KG1 (cell line): Measurements from ENCODE around the gene ZSWIM8.
"Not testable (repeated sequence)": the region's sequence is repeated elsewhere in the genome, so short reads cannot be mapped to it uniquely, and the experiment has no call there.

Source experiments
- DNase-seq: peaks from one replicate; lab custom pipeline; 2025; lab: John Stamatoyannopoulos, UW

The ZSWIM8 gene

DNA sequence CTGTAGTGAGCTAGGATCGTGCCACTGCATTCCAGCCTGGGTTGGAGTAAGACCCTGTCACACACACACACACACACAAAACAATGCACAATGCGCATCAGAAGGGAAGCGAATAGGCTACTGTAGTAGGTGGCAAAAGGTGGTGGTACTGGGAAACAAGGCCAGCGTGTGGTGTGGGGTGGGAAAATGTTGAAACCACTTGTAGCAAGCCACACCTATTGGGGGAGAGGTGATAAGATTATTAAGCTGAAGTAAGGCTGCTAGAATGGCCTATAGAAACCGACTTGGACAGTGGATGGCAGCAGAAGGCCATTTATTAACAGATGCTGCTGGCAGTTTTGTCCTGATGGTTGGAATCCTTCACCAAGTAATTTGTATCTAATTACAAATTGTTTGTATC, 10.8 kb upstream of the ZSWIM8 start:
- no peak for DNase-seq

GRCh38 chr10:73779018-73779417, 6.4 kb upstream of the ZSWIM8 start:
- no peak for DNase-seq

GRCh38 chr10:73779539-73780197, 5.7 kb upstream of the ZSWIM8 start:
- DNase-seq, result no peak

DNA sequence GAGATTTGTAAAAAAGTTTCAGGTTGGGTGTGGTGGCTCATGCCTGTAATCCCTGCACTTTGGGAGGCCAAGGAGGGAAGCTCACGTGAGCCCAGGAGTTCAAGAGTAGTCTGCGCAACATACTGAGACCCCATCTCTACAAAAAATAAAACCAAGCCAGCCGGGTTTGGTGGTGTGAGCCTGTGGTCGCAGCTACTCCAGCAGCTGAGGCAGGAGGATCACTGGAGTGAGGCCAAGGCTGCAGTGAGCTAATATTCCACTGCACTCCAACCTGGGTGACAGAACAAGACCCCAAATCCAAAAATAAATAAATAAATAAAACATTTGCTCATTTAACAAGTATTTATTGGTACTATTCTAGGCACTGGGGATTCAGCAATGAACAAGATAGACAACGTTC, 5.1 kb upstream of the ZSWIM8 start:
- DNase-seq, result no peak

DNA sequence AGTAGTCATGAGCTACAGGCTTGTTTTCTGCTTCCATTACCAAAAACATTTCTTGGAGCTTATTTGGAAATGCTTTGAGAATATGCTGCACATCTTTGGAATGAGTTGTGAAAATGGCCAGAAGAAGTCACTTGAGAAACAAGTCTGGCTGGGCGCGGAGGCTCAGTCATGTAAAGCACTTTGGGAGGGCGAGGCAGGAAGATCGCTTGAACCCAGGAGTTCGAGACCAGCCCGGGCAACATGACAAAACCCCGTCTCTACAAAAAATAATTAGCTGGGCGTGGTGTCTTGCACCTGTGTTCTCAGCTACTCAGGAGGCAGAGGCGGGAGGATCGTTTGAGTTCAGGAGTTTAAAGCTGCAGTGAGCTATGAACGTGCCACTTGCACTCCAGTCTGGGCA, 4.4 kb upstream of the ZSWIM8 start:
- no peak for DNase-seq

DNA sequence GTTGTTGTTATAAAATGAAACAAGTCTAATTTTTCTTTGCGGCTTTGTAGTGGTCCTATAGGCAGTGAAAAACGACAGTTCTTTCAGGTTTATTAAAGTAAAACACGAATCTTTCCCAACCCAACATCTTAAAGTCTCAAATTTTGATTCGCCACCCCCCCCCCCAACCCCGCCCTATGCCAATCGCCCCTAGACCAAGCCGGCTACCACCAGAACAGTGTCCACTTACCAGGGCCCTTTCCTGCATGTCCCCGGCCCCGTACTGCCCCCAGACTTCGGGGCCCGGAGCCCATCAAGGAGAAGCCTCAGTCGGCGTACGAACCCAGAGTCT, 3.9 kb upstream of the ZSWIM8 start:
- no peak for DNase-seq

DNA sequence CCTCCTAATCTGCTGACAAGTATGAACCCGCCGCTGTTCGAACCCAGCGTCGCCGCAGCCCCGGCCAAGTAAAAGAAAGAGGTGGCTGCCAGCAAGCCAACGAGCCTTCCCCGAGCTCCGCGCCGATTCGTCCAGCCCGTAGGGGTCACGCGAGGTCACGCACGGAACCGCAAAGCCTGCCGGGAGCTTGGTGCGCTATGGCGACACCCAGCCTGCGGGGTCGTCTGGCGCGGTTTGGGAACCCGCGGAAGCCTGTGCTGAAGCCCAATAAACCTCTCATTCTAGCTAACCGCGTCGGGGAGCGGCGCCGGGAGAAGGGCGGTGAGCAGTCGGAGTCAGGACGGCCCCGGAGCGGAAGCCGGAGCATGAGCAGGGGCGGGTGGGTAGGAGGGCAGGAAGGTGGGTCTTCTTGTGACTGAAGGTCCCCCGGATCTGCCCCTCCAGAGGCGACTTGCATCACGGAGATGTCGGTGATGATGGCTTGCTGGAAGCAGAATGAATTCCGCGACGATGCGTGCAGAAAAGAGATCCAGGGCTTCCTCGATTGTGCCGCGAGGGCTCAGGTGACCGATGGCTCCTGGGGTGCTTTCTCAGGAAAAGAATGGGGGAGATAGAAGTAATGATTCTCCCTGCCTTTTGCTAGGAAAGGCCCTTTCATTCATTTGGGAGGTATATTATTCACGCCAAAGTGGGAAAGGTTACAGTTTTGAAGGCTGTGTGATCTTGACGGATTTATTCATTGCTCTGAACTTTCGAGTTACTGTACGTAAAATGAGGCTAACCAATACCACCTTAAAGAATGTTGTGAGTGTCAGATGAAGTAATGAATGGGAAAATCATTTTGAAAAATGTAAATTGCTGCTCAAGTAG, 3.3 kb upstream of the ZSWIM8 start, which contains the start of gene CHCHD1:
CHCHD1 (plus strand) TSS at position 170 of the 870 bp plus-strand sequence; CDS start at position 198, 28 bp downstream.
- peak; percentile 64 for DNase-seq

- no peak for DNase-seq
Observed at GRCh38 chr10:73782749-73783085, 2.7 kb upstream of the ZSWIM8 start.

- DNase-seq, result no peak
Observed at GRCh38 chr10:73785721-73786511, 510 bp downstream of the ZSWIM8 start.

- DNase-seq, result no peak
Observed at GRCh38 chr10:73786512-73786885, 1.1 kb downstream of the ZSWIM8 start.

GRCh38 chr10:73787031-73787800, 1.8 kb downstream of the ZSWIM8 start:
- DNase-seq, result not testable (repeated sequence)

- no peak for DNase-seq
Observed at GRCh38 chr10:73788864-73789658, 3.7 kb downstream of the ZSWIM8 start.

DNA sequence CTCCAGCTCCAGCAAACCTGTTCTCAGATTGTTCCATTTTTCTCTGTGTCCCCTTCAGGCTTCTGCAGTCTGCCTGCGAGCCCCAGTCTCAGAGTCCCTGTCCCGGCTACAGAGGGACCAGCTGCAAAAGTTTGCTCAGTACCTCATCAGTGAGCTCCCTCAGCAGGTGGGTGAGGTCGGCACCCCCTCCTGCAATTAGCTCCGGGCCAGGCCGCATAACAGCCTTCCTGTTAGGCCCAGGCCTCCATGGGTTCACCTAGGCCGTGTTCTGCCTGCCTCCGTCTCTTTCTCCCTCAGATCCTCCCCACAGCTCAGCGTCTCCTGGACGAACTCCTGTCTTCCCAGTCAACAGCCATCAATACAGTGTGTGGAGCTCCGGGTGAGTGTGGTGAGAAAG, 4.3 kb downstream of the ZSWIM8 start:
- no peak for DNase-seq

- no peak for DNase-seq
Observed at GRCh38 chr10:73790886-73791625, 5.7 kb downstream of the ZSWIM8 start.

- DNase-seq, result no peak
Observed at GRCh38 chr10:73791871-73792400, 6.5 kb downstream of the ZSWIM8 start.

DNA sequence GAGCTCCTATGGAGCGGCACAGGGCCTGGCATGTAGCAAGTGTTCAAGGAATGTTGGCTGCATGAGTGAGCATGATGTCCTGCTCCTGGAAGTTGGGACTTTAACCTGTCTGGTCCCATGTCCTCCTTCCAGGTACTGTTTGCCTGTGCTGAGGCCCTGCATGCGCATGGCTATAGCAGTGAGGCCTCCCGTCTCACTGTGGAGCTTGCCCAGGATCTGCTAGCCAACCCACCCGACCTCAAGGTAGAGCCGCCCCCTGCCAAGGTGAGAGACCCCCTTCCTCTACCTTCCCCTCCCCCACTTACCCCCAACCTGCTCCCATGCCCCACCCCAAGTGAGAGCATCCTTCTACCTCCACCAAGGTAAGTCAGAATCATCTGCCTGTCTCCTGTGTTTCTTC, 8.1 kb downstream of the ZSWIM8 start:
- no peak for DNase-seq

- DNase-seq, result not testable (repeated sequence)
Observed at GRCh38 chr10:73795491-73795890, 10.1 kb downstream of the ZSWIM8 start.

DNA sequence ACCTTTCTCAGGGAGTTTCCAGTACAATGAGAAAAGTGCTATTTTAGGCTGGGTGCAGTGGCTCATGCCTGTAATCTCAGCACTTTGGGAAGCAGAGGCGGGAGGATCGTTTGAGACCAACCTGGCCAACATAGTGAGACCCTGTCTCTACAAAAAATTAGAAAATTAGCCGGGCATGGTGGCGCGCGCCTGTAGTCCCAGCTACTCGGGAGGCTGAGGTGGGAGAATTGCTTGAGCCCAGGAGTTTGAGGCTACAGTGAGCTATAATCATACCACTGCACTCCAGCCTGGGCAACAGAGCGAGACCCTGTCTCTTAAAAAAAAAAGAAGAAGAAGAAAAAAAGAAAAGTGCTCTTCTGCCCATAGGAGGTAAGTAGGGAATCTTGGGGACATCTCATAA, 10.6 kb downstream of the ZSWIM8 start:
- not testable (repeated sequence) for DNase-seq

DNA sequence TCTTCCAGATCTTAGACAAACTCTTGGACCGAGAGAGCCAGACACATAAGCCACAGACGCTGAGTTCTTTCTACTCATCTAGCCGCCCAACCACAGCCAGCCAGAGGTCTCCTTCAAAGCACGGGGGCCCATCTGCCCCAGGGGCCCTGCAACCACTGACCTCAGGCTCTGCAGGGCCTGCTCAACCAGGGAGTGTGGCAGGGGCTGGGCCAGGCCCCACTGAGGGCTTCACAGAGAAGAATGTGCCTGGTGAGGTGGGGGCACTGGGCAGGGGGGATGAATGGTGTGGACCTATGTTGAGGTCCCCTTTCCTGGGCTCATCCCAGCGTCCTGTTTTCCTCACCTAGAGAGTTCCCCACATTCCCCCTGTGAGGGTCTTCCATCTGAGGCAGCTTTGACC, 11.4 kb downstream of the ZSWIM8 start:
- no peak for DNase-seq

DNA sequence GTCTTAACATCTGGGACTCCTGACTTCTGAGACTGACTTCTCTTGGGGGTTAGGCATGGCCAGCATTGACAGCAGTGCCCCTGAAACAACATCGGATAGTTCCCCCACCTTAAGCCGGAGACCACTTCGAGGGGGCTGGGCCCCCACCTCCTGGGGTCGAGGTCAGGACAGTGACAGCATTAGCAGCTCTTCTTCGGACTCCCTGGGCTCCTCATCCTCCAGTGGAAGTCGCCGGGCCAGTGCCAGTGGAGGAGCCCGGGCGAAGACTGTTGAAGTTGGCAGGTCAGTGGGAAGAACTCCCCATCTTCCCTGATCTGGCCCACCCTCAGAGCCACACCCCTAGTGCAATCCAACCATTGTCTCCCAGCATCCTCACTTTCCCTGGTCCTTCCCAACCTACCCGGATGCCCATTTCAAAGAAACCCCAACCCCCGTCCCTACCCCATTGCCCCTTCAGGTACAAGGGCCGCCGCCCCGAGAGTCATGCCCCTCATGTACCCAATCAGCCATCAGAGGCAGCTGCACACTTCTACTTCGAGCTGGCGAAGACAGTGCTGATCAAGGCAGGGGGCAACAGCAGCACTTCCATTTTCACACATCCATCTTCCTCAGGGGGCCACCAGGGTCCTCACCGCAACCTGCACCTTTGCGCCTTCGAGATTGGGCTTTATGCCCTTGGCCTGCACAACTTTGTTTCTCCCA, 12.1 kb downstream of the ZSWIM8 start:
- DNase-seq, result no peak
